ENCODE results near the gene GKN1. TPM values are rescaled to one million over a fixed set of nuclear protein-coding genes. Genes with fewer than 3 reads are reported as not detected.

Gene GKN1
- polyA plus RNA-seq, 1 experiment = not detected

DNA sequence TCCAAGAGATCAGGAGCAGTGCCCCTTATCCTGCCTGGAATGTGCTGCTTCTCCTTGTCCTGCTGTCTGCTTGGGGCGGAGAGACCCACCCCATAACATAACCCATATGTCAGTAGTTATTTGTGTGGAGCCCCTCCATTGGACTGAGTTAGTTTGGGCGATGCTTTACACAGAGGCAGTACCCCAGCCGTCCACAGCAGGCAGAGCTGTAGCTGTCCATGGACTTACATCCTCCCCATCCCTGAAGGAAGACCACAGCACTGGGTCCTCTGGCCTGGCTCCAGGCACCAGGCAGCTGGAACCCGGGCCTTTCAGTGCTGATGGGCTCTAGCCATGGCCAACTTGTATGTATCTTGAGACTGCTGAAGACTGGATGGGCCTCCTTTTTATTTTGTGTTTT is 42.0 kb upstream of the GKN1 start:
- ChIA-PET POLR2A (no interaction called here), CTCF (interaction anchor here (0.7 to 1.6 kb wide), 4 partner anchors 11 to 469 kb away, joined by 3 to 8 read pairs (median 5); no protein-coding TSS in a partner anchor)
- TF ChIP-seq, protein P1, sequence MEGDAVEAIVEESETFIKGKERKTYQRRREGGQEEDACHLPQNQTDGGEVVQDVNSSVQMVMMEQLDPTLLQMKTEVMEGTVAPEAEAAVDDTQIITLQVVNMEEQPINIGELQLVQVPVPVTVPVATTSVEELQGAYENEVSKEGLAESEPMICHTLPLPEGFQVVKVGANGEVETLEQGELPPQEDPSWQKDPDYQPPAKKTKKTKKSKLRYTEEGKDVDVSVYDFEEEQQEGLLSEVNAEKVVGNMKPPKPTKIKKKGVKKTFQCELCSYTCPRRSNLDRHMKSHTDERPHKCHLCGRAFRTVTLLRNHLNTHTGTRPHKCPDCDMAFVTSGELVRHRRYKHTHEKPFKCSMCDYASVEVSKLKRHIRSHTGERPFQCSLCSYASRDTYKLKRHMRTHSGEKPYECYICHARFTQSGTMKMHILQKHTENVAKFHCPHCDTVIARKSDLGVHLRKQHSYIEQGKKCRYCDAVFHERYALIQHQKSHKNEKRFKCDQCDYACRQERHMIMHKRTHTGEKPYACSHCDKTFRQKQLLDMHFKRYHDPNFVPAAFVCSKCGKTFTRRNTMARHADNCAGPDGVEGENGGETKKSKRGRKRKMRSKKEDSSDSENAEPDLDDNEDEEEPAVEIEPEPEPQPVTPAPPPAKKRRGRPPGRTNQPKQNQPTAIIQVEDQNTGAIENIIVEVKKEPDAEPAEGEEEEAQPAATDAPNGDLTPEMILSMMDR (IDR thresholded peaks at IDR 0.05; ENCODE audit: insufficient read depth, low read depth, low read length) = no peak
- DNase-seq (ENCODE audit: low read depth) = no peak
- Histone ChIP-seq H3K36me3 (ENCODE audit: control insufficient read depth, insufficient read depth, low read length) (no peaks in the 10 kb centered on the region), H3K27me3 (ENCODE audit: control insufficient read depth, insufficient read depth, low read length) (peaks cover 2% of the 10 kb centered on the region), H3K4me3 (ENCODE audit: low read depth, low read length) (no peak overlapping the region)

DNA sequence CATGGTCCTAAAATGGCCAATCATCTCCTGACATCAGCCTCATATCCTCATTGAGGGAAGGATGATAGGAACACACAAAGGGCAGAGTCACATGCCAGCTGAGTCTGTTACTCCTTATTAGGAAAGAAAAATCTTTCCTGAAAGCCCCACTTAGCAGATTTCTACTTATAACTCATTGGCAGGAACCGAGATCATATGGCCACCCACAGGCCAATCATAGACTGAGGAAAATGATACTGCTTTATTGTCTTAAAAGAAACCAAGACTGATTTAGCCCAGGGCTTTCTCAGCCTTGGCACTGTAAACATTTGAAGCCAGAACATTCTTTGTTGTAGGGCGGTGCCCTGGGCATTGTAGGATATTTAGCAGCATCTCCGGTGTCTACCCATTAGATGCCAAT is 40.4 kb upstream of the GKN1 start:
- H3K27me3 ChIP-seq (ENCODE audit: control insufficient read depth, insufficient read depth, low read length) = no peaks in the 10 kb centered on the region; the same call in 1 of the 2 replicates
- CTCF ChIA-PET = interaction anchor here (0.6 to 2.1 kb wide), 6 partner anchors 9 to 884 kb away, joined by 3 to 16 read pairs (median 4); no protein-coding TSS in a partner anchor
- POLR2A ChIA-PET = no interaction called here
- no peaks in the 10 kb centered on the region for H3K36me3 ChIP-seq (ENCODE audit: control insufficient read depth, insufficient read depth, low read length)
- no peak for DNase-seq (ENCODE audit: low read depth)
- TF ChIP-seq, protein P1 (IDR thresholded peaks at IDR 0.05; ENCODE audit: insufficient read depth, low read depth, low read length) = no peak
- no peak overlapping the region for H3K4me3 ChIP-seq (ENCODE audit: low read depth, low read length)

DNA sequence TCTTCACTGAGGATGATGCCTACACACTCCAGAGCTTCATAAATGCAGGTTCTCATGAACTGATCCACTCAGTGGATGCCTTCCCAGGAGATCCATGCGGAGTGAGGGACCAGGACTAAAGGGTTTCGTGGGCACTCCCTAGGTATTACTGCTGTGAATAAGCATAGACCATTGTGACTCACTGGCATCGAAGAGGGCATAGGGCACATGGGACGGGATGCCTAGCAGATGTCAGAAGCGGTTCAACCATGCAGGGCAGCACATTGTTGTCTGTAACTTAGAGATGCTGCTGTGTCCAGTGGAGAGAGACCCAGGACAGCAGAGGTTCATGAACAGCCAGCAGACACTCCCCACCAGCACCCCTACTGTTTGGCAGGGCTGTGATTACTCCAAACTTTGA is 39.0 kb upstream of the GKN1 start:
- CTCF ChIA-PET = interaction anchor here (1.1 to 3.2 kb wide), 5 partner anchors 8 to 227 kb away, joined by 4 to 21 read pairs (median 4); no protein-coding TSS in a partner anchor
- no peak for DNase-seq (ENCODE audit: low read depth)
- TF ChIP-seq, protein P1 (IDR thresholded peaks at IDR 0.05; ENCODE audit: insufficient read depth, low read depth, low read length) = no peak
- Histone ChIP-seq H3K27me3 (ENCODE audit: control insufficient read depth, insufficient read depth, low read length) (no peaks in the 10 kb centered on the region; the same call in 1 of the 2 replicates), H3K4me3 (ENCODE audit: low read depth, low read length) (no peak overlapping the region), H3K36me3 (ENCODE audit: control insufficient read depth, insufficient read depth, low read length) (no peaks in the 10 kb centered on the region)
- POLR2A ChIA-PET = no interaction called here

DNA sequence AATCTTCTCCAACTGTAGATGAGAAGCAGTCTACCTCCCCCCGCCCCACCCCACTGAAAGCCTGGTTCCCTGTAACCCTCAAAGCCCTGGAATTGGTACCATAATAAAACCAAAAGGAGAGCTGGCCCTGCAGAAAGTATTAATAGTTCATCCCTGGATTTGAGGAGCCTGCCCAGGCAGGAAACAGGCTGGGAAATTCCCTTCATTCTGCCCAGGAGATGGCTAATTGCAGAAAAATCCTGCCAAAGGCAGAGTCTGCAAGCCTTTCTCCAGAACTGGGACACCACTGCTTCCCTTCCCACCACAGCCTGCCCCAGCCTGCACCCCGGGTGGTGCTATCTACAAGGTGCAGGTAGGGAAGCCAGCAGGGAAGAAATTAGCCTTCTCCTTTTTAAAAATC is 38.0 kb upstream of the GKN1 start:
- POLR2A ChIA-PET = no interaction called here
- DNase-seq (ENCODE audit: low read depth) = no peak
- Histone ChIP-seq H3K27me3 (ENCODE audit: control insufficient read depth, insufficient read depth, low read length) (no peaks in the 10 kb centered on the region; the same call in 1 of the 2 replicates), H3K4me3 (ENCODE audit: low read depth, low read length) (no peak overlapping the region), H3K36me3 (ENCODE audit: control insufficient read depth, insufficient read depth, low read length) (no peaks in the 10 kb centered on the region)
- TF ChIP-seq, protein P1 (IDR thresholded peaks at IDR 0.05; ENCODE audit: insufficient read depth, low read depth, low read length) = no peak
- CTCF ChIA-PET = interaction anchor here (0.8 to 3.2 kb wide), 5 partner anchors 10 to 372 kb away, joined by 3 to 21 read pairs (median 4); no protein-coding TSS in a partner anchor

DNA sequence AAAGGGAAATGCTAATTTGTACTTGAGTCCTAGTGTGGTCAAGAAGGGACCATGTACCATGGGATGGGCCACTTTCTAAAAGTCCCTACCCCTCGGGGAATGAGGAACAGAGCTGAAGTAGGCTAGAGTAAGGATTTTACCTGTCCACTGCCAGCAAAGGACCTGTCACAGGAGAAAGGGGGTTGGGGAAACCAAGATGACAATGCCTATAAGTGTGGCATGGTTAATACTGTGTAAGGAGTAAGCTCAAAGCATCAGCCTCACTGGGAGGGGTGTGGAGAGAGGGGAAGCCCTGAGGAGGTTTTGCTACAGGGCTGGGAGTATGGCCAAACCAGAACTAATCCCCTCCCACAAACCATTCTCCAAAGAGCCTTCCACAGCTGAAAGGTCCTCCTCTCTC is 37.5 kb upstream of the GKN1 start:
- Histone ChIP-seq H3K27me3 (ENCODE audit: control insufficient read depth, insufficient read depth, low read length) (no peaks in the 10 kb centered on the region; the same call in 1 of the 2 replicates), H3K36me3 (ENCODE audit: control insufficient read depth, insufficient read depth, low read length) (no peaks in the 10 kb centered on the region), H3K4me3 (ENCODE audit: low read depth, low read length) (no peak overlapping the region)
- ChIA-PET POLR2A (no interaction called here), CTCF (interaction anchor here (1.1 to 3.2 kb wide), 4 partner anchors 10 to 59 kb away, joined by 3 to 21 read pairs (median 4); no protein-coding TSS in a partner anchor)
- TF ChIP-seq, protein P1 (IDR thresholded peaks at IDR 0.05; ENCODE audit: insufficient read depth, low read depth, low read length) = no peak
- no peak for DNase-seq (ENCODE audit: low read depth)

All from BJ (cell line).